Omental fat pad (tissue), 4 donors: ENCODE data around the gene ST6GALNAC4. TPM values are rescaled to one million over a fixed set of nuclear protein-coding genes. Genes with fewer than 3 reads are reported as not detected.

Experiments used
- ATAC-seq: fragments of 150-250 bp; one replicate; pipeline ENCODE4 v1.9.1; 2016; ENCODE audit warnings: mild to moderate bottlenecking, moderate library complexity; ENCODE audit not compliant: low FRiP score
- DNase-seq: peaks from one replicate; pipeline ENCODE4 v3.0.0-alpha.2; 2019; ENCODE audit warnings: low spot score
- total RNA-seq, 4 donors: library from RNA; depleted of rRNA; stranded (reverse); fragments of >200 nt; gene quantifications; one replicate each; pipeline ENCODE4 v1.1.0, GENCODE V29; 2016
- TF ChIP-seq, protein P1 (sequence below), 3 donors: fragments of 450-650 bp; IDR thresholded peaks; one replicate each; pipeline ENCODE4 v1.5.1; 2016 to 2017; ENCODE audit warnings: antibody characterized with exemption in 3 of 3, mild to moderate bottlenecking in 3 of 3, moderate library complexity in 2 of 3

The ST6GALNAC4 gene
- total RNA-seq, 4 donors from 2014 or later = 26.6 to 78.5 (median 45.0) TPM

DNA sequence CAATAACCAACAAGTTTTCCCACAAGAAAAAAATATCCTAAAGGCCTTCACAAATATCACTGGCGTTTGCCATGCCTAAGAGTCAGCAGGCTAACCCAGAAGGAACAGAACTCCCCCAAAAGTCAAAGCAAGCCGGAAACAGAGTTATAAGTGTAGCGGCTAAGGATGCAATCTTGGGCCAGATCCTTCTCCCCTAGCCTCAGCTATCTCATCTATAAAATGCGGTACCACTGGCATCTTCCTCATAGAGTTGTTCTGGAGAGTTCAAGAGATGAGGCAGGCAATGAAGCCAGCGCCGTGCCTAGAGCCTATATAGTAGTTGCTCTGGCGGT is 20.2 kb upstream of the ST6GALNAC4 start:
- TF ChIP-seq, protein P1, sequence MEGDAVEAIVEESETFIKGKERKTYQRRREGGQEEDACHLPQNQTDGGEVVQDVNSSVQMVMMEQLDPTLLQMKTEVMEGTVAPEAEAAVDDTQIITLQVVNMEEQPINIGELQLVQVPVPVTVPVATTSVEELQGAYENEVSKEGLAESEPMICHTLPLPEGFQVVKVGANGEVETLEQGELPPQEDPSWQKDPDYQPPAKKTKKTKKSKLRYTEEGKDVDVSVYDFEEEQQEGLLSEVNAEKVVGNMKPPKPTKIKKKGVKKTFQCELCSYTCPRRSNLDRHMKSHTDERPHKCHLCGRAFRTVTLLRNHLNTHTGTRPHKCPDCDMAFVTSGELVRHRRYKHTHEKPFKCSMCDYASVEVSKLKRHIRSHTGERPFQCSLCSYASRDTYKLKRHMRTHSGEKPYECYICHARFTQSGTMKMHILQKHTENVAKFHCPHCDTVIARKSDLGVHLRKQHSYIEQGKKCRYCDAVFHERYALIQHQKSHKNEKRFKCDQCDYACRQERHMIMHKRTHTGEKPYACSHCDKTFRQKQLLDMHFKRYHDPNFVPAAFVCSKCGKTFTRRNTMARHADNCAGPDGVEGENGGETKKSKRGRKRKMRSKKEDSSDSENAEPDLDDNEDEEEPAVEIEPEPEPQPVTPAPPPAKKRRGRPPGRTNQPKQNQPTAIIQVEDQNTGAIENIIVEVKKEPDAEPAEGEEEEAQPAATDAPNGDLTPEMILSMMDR (IDR thresholded peaks at IDR 0.05) = no peak
- no peak for ATAC-seq
- DNase-seq = no peak

DNA sequence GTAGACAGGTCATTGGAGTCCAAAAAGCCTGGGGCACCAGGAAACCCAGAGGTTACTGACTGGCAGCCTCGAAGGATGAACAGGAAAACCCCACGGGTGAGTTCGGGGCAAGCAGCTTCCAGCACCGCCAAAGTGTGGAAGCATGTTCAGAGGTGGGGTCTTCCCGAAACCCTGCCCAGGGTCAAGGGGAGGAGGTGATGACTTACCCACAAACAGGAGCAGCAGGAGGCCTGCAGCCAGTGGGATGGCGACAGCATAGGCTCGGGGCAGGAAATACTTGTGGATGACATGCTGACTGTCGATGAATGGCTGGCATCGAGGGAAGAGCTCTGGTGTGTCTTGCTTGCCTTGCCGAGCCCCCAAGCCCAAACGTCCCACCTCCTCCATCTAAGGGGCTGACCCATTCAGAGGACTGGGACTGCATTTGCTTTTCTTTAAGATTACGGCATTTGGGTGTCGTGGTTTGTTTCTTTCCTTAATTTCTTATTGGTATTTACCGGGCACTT is 19.6 kb upstream of the ST6GALNAC4 start:
- TF ChIP-seq, protein P1 (IDR thresholded peaks at IDR 0.05) = no peak
- no peak for ATAC-seq
- no peak for DNase-seq

DNA sequence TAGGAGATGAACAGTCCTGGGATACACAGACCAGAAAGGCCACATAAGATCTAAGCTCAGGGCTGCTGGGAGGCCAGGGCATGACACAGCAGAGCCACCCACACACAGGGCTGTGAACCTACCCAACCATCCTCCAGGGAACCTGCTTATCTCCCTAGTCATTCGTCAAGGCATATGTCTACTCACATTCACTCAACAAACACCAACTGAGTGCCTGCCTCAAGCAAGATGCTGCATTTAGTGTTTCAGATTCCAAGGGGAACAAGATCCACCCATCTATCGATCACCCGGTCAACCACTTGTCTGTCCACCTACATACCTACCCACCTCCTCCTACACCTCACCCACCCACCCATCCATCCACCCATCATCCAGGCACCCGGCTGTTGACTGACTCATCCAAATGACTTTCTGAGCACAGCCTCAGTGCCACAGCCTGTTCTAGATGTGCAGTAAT is 19.0 kb upstream of the ST6GALNAC4 start:
- TF ChIP-seq, protein P1 (IDR thresholded peaks at IDR 0.05) = no peak
- ATAC-seq (no peak), DNase-seq (no peak)

DNA sequence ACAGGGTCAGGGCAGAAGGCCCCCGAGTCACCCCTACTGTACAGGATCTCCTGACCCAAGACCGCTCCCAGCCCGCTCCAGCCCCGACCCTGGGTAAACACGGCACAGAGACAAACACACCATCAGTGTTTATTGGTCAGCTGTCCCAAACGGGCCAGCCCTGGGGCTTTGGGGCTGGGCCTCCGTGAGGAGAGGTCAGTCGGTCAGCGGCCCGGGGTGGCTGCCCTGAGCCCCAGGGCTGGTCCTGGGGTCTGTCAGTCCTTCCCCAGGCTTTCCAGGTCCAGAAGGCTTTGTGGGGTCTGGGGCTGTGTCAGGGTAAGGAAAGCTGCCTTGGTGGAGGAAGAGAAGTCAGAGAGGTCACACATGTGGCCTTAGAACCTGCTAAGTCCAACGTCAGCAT is 18.1 kb upstream of the ST6GALNAC4 start:
- ATAC-seq (no peak), DNase-seq (no peak)
- TF ChIP-seq, protein P1 (IDR thresholded peaks at IDR 0.05) = no peak

DNA sequence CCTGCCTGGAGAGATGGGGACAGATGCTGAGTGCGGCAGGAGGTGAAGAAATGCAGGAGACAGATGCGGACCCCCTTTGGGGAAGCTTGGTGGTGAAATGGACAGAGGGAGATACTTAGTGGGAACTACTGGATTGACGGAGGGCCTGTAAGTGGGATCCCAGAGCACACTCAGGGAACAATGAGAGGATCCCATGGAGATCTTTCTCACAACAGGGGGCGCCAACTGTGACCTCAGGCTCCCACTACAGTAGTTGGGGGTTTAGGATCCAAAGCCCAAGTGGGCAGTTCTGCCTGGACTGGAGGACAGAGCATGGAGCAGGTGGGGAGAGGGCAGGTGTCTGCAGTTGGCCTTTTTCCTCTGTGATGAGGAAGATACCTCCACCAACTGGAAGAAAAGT is 17.4 kb upstream of the ST6GALNAC4 start:
- TF ChIP-seq, protein P1 (IDR thresholded peaks at IDR 0.05) = no peak
- ATAC-seq (no peak), DNase-seq (no peak)

DNA sequence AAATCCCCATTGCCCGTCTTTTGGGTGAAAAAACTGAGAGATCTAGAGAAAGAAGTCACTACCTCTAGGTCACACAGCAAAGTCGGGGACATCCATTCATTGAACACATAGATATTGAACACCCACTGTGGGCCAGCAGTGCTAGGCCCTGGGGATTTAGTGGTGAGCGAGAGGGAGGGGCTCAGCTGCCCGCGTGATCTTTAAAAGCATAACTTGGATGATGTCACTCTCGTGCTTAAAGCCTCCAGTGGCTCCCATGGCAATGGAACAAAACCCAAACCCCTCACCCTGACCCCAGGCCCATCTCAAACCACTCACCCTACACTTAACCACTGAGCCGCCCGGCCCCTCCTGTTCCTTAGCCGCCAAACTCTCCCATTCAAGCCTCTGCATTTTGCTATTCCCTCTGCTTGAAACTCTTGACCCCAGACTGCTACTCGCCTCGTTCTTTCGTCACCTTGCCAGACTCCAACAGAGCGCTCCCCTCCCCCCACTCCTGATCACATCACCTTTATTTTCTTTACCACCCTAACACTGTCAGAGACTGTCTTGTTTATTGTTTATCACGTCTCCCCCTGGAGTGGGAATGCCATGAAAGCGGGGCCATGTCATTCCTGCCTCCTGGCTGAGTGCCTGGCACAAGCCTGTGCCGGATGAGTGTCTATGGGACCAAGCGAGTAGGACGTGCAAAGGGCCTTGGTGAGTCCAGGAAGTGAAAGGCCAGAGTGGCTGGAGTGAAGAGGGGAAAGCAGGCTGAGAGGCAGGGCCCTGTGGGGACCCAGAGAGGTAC is 14.4 kb upstream of the ST6GALNAC4 start:
- DNase-seq (no peak), ATAC-seq (no peak)
- TF ChIP-seq, protein P1 (IDR thresholded peaks at IDR 0.05) = no peak
